Erythroblast (primary cell): ENCODE measurements around the gene CACNG8.

Experiments
- GATA1 ChIP-seq: IDR thresholded peaks from 2 replicates; pipeline ENCODE4 v1.6.1; 2011; ENCODE audit warnings: low read depth, mild to moderate bottlenecking, control low read depth, low read length, moderate library complexity
- POLR2A ChIP-seq: IDR thresholded peaks from 2 replicates; pipeline ENCODE4 v1.6.1; 2011; ENCODE audit warnings: mild to moderate bottlenecking, low read length

- no peak for TF ChIP-seq POLR2A
- TF ChIP-seq GATA1 = no peak
Measured at GRCh38 chr19:54021363-54021762, 58.6 kb downstream of the CACNG8 start.
